H9 (cell line): Measurements from ENCODE around the gene HEPH. TPM values are rescaled to one million over a fixed set of nuclear protein-coding genes. Genes with fewer than 3 reads are reported as not detected.

Experiments used
- DNase-seq: peaks from one replicate; pipeline ENCODE4 v3.0.0-alpha.2; 2017
- H2AFZ ChIP-seq: one replicate; pipeline ENCODE4 v1.6.1; 2013; ENCODE audit warnings: mild to moderate bottlenecking, low read length, control low read depth, moderate library complexity
- H2AK5ac ChIP-seq: 2 replicates; pipeline ENCODE4 v1.6.1; 2013; ENCODE audit warnings: low read length, control low read depth, mixed read lengths; ENCODE audit not compliant: insufficient read length
- H2BK120ac ChIP-seq: one replicate; pipeline ENCODE4 v1.6.1; 2013; ENCODE audit warnings: low read depth, mild to moderate bottlenecking, low read length, control low read depth, inconsistent platforms; ENCODE audit not compliant: poor library complexity, severe bottlenecking
- H2BK12ac ChIP-seq: 2 replicates; pipeline ENCODE4 v1.6.1; 2013; ENCODE audit warnings: low read length, control low read depth, mixed read lengths, low read depth; ENCODE audit not compliant: insufficient read length
- H2BK15ac ChIP-seq: 2 replicates; pipeline ENCODE4 v1.6.1; 2013; ENCODE audit warnings: low read depth, low read length, control low read depth
- H2BK20ac ChIP-seq: one replicate; pipeline ENCODE4 v1.6.1; 2013; ENCODE audit warnings: low read depth, mild to moderate bottlenecking, low read length, control low read depth, inconsistent platforms; ENCODE audit not compliant: poor library complexity, severe bottlenecking
- H2BK5ac ChIP-seq: 2 replicates; pipeline ENCODE4 v1.6.1; 2013; ENCODE audit warnings: low read length, control low read depth, mixed read lengths; ENCODE audit not compliant: insufficient read length
- H3K14ac ChIP-seq: 2 replicates; pipeline ENCODE4 v1.6.1; 2013; ENCODE audit warnings: low read length, control low read depth; ENCODE audit not compliant: insufficient read depth
- H3K18ac ChIP-seq: 2 replicates; pipeline ENCODE4 v1.6.1; 2013; ENCODE audit warnings: low read depth, mild to moderate bottlenecking, mixed read lengths, low read length, control low read depth; ENCODE audit not compliant: insufficient read length
- H3K23ac ChIP-seq: 2 replicates; pipeline ENCODE4 v1.6.1; 2013; ENCODE audit warnings: low read length, control low read depth, mixed read lengths, low read depth; ENCODE audit not compliant: insufficient read length
- H3K23me2 ChIP-seq: 2 replicates; pipeline ENCODE4 v1.6.1; 2013; ENCODE audit warnings: low read depth, mild to moderate bottlenecking, mixed read lengths, low read length, control low read depth; ENCODE audit not compliant: insufficient read length, poor library complexity, severe bottlenecking
- H3K27ac ChIP-seq: 2 replicates; pipeline ENCODE4 v1.5.1; 2013; ENCODE audit warnings: low read length, control low read depth, mixed read lengths, low read depth; ENCODE audit not compliant: insufficient read length
- H3K27me3 ChIP-seq: 2 replicates; pipeline ENCODE4 v1.6.1; 2013; ENCODE audit warnings: low read length, control low read depth, inconsistent platforms; ENCODE audit not compliant: insufficient read depth
- H3K4ac ChIP-seq: 2 replicates; pipeline ENCODE4 v1.6.1; 2013; ENCODE audit warnings: low read depth, mild to moderate bottlenecking, control low read depth, inconsistent platforms, low read length, moderate library complexity
- H3K4me1 ChIP-seq: 2 replicates; pipeline ENCODE4 v1.6.1; 2013; ENCODE audit warnings: low read length, control low read depth, inconsistent platforms; ENCODE audit not compliant: insufficient read depth
- H3K4me2 ChIP-seq: 2 replicates; pipeline ENCODE4 v1.6.1; 2013; ENCODE audit warnings: low read length, control low read depth, mixed read lengths; ENCODE audit not compliant: insufficient read length, insufficient read depth
- H3K56ac ChIP-seq: 2 replicates; pipeline ENCODE4 v1.6.1; 2013; ENCODE audit warnings: low read depth, mild to moderate bottlenecking, mixed read lengths, low read length, control low read depth; ENCODE audit not compliant: insufficient read length
- H3K79me1 ChIP-seq: 2 replicates; pipeline ENCODE4 v1.6.1; 2013; ENCODE audit warnings: low read depth, mild to moderate bottlenecking, moderate library complexity, low read length, control low read depth, inconsistent platforms; ENCODE audit not compliant: insufficient read depth, poor library complexity, severe bottlenecking
- H3K79me2 ChIP-seq: 2 replicates; pipeline ENCODE4 v1.6.1; 2013; ENCODE audit warnings: low read length, control low read depth, inconsistent platforms; ENCODE audit not compliant: insufficient read depth
- H3K9ac ChIP-seq: 2 replicates; pipeline ENCODE4 v1.6.1; 2013; ENCODE audit warnings: low read length, control low read depth, mixed read lengths; ENCODE audit not compliant: insufficient read length; ENCODE audit errors: extremely low read depth
- H3K9me3 ChIP-seq: one replicate; pipeline ENCODE4 v1.6.1; 2013; ENCODE audit warnings: low read depth, low read length, inconsistent platforms; ENCODE audit not compliant: control insufficient read depth
- H3T11ph ChIP-seq: one replicate; pipeline ENCODE4 v1.6.1; 2013; ENCODE audit warnings: mild to moderate bottlenecking, low read length, control low read depth, inconsistent platforms
- H4K20me1 ChIP-seq: one replicate; pipeline ENCODE4 v1.6.1; 2013; ENCODE audit not compliant: control insufficient read depth, insufficient read length, insufficient read depth
- H4K5ac ChIP-seq: 2 replicates; pipeline ENCODE4 v1.6.1; 2013; ENCODE audit warnings: low read depth, mild to moderate bottlenecking, mixed read lengths, low read length, control low read depth; ENCODE audit not compliant: insufficient read length
- H4K8ac ChIP-seq: replicated peaks from 2 replicates; pipeline ENCODE4 v1.6.1; 2013; ENCODE audit warnings: low read length, control low read depth, mixed read lengths, low read depth; ENCODE audit not compliant: insufficient read length
- H4K91ac ChIP-seq: 2 replicates; pipeline ENCODE4 v1.6.1; 2013; ENCODE audit warnings: low read depth, mild to moderate bottlenecking, moderate library complexity, mixed read lengths, low read length, control low read depth; ENCODE audit not compliant: insufficient read length
- H3K27ac Mint-ChIP-seq, 3 experiments: 2 replicates in 2 of 3; 3 replicates in 1 of 3; pipeline ENCODE4 v1.8.0; 2020 to 2021; ENCODE audit warnings: mixed read lengths in 3 of 3, mild to moderate bottlenecking in 1 of 3, moderate library complexity in 1 of 3
- H3K27me3 Mint-ChIP-seq: 2 replicates; pipeline ENCODE4 v1.8.0; 2021; ENCODE audit warnings: low read depth, mild to moderate bottlenecking, moderate library complexity, mixed read lengths
- H3K36me3 Mint-ChIP-seq, 3 experiments: 2 replicates in 2 of 3; 3 replicates in 1 of 3; pipeline ENCODE4 v1.8.0; 2020 to 2021; ENCODE audit warnings: low read depth in 3 of 3, mixed read lengths in 3 of 3; ENCODE audit not compliant: insufficient read depth in 1 of 3
- H3K4me1 Mint-ChIP-seq, 2 experiments: 2 replicates each; pipeline ENCODE4 v1.8.0; 2020; ENCODE audit warnings: mixed read lengths in 2 of 2
- H3K4me3 Mint-ChIP-seq, 2 experiments: 2 replicates in 1 of 2; 3 replicates in 1 of 2; pipeline ENCODE4 v1.8.0; 2020 to 2021; ENCODE audit warnings: mild to moderate bottlenecking in 2 of 2, mixed read lengths in 2 of 2, moderate library complexity in 1 of 2
- H3K9me3 Mint-ChIP-seq, 2 experiments: 2 replicates in 1 of 2; 3 replicates in 1 of 2; pipeline ENCODE4 v1.8.0; 2020; ENCODE audit warnings: mild to moderate bottlenecking in 2 of 2, mixed read lengths in 2 of 2, moderate library complexity in 1 of 2
- WGBS: extraction: QIAGEN DNeasy Blood & Tissue Kit; methylation state at CpG from one replicate; pipeline ENCODE4 v1.1.7; 2013; ENCODE audit warnings: missing lambda C conversion rate, low lambda C conversion rate, mixed read lengths; ENCODE audit not compliant: insufficient read length; ENCODE audit errors: extremely low coverage; 5-methylcytosine and 5-hydroxymethylcytosine counted together
- total RNA-seq: library from RNA; stranded (reverse); gene quantifications from 2 replicates; pipeline ENCODE4 v1.2.1, GENCODE V29; 2021
- TF ChIP-seq, protein P1 (sequence below): fragments of 200-600 bp; sonication (generic); conservative IDR thresholded peaks from 3 replicates; pipeline ENCODE4 v1.8.0; 2021; ENCODE audit warnings: antibody characterized with exemption, mild to moderate bottlenecking

Gene HEPH
- total RNA-seq, 1 experiment from 2014 or later: 60.6 TPM

DNA sequence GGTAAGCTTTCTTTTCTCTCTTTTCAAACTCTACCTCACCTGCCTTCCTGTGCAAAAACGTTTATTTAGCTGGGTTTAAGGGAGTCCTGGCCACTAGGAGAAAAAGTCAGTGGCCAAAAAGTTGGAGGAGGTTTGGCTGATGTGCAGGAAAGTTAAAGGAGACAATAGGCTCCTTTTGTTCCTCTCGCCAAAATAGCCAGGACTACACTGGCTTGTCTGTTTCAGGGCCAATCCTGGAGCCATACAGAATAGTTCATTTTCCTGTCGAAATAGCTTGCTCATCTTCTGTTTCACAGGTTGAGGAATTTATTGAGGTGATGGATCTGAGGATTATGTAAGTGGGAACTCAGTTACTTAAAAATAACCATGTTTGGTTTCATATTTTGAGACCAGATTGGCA lies 423 bp downstream of the HEPH start:
- Mint-ChIP-seq H3K27me3 (no peaks in the 10 kb centered on the region; the same call in 1 of the 2 replicates), H3K9me3 (peaks cover 55 to 72% of the 10 kb centered on the region in 2 experiments), H3K36me3 (peaks cover 0 to 11% (median 6%) of the 10 kb centered on the region in 3 experiments; a peak in 4 of 7 replicates), H3K4me3 (peak overlapping the region; percentile 85 to 92), H3K4me1 (peaks cover 6 to 7% of the 10 kb centered on the region in 2 experiments; a peak in 2 of 4 replicates), H3K27ac (peak overlapping the region in 2 of 3 experiments; percentile 93 to 94; a peak in 4 of 7 replicates)
- Histone ChIP-seq H3K79me2 (peaks cover 4% of the 10 kb centered on the region; the same call in 1 of the 2 replicates), H3K9ac (peak overlapping the region; percentile 85), H3K4me2 (peak overlapping the region; percentile 74), H3T11ph (no peak overlapping the region), H4K91ac (no peak overlapping the region), H2BK12ac (no peak overlapping the region), H3K23ac (no peak overlapping the region), H3K4me1 (no peaks in the 10 kb centered on the region), H3K27me3 (no peaks in the 10 kb centered on the region; the same call in 1 of the 2 replicates), H3K27ac (no peak overlapping the region), H3K9me3 (peaks cover 30% of the 10 kb centered on the region), H3K14ac (no peak overlapping the region), H3K4ac (no peak overlapping the region), H3K79me1 (no peaks in the 10 kb centered on the region), H2BK120ac (no peak overlapping the region), H2BK15ac (no peak overlapping the region), H3K18ac (no peak overlapping the region), H2AFZ (peak overlapping the region; percentile 85), H3K23me2 (no peaks in the 10 kb centered on the region), H4K8ac (no peak overlapping the region), H4K5ac (no peak overlapping the region), H2BK20ac (no peak overlapping the region), H3K56ac (no peak overlapping the region), H4K20me1 (no peaks in the 10 kb centered on the region), H2BK5ac (no peak overlapping the region), H2AK5ac (no peak overlapping the region)
- no CpG with 5 or more reads among the region's 3 CpGs for WGBS
- TF ChIP-seq, protein P1, sequence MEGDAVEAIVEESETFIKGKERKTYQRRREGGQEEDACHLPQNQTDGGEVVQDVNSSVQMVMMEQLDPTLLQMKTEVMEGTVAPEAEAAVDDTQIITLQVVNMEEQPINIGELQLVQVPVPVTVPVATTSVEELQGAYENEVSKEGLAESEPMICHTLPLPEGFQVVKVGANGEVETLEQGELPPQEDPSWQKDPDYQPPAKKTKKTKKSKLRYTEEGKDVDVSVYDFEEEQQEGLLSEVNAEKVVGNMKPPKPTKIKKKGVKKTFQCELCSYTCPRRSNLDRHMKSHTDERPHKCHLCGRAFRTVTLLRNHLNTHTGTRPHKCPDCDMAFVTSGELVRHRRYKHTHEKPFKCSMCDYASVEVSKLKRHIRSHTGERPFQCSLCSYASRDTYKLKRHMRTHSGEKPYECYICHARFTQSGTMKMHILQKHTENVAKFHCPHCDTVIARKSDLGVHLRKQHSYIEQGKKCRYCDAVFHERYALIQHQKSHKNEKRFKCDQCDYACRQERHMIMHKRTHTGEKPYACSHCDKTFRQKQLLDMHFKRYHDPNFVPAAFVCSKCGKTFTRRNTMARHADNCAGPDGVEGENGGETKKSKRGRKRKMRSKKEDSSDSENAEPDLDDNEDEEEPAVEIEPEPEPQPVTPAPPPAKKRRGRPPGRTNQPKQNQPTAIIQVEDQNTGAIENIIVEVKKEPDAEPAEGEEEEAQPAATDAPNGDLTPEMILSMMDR: no peak
- DNase-seq: no peak
